ENCODE results near the gene INHBB.
A peak's percentile ranks its signal among the peaks of the same experiment; 100 is the strongest.
"Not testable (repeated sequence)": the region's sequence is repeated elsewhere in the genome, so short reads cannot be mapped to it uniquely, and the experiment has no call there.

INHBB gene

DNA sequence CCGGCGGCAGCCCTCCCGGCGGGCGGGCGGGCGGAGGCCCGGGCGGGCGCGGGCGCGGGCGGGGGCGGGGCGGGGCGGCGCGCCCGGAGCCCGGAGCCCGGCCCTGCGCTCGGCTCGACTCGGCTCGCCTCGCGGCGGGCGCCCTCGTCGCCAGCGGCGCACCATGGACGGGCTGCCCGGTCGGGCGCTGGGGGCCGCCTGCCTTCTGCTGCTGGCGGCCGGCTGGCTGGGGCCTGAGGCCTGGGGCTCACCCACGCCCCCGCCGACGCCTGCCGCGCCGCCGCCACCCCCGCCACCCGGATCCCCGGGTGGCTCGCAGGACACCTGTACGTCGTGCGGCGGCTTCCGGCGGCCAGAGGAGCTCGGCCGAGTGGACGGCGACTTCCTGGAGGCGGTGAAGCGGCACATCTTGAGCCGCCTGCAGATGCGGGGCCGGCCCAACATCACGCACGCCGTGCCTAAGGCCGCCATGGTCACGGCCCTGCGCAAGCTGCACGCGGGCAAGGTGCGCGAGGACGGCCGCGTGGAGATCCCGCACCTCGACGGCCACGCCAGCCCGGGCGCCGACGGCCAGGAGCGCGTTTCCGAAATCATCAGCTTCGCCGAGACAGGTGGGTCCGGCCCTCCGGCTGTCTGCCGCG is at the start of gene INHBB:
INHBB (plus strand) TSS at position 111 of the 641 bp plus-strand sequence; CDS start at position 164, 53 bp downstream.
- DNase-seq (ENCODE audit: low spot score): no peak

- DNase-seq (ENCODE audit: low spot score): no peak
Measured at GRCh38 chr2:120298173-120298835, 47.6 kb upstream of the INHBB start.

- no peak for DNase-seq (ENCODE audit: low spot score)
Measured at GRCh38 chr2:120299004-120299403, 46.9 kb upstream of the INHBB start.

- no peak for DNase-seq (ENCODE audit: low spot score)
Measured at GRCh38 chr2:120299561-120299960, 46.4 kb upstream of the INHBB start.

DNA sequence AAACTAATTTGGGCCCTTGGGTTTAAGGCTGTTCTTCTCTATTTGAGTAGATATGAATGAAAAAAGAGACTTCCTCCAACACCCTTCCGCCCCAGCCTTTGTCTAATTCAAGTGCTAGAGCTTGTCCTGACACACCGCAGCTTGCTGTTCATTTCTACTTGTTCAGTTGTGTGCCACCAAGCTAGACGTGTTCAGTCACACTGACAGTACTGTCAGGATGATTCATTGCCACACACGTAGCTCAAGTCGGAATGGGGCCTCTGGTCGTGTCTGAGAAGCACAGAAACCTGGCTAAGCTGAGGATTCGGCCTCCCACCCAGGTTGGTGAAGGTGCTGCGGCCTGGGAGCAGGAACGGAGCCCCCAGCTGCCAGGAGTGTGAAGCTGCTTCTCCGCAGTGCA is 45.6 kb upstream of the INHBB start:
- DNase-seq (ENCODE audit: low spot score): no peak

- DNase-seq (ENCODE audit: low spot score): no peak
Measured at GRCh38 chr2:120301284-120301683, 44.7 kb upstream of the INHBB start.

GRCh38 chr2:120302301-120302700 is 43.6 kb upstream of the INHBB start:
- no peak for DNase-seq (ENCODE audit: low spot score)

DNA sequence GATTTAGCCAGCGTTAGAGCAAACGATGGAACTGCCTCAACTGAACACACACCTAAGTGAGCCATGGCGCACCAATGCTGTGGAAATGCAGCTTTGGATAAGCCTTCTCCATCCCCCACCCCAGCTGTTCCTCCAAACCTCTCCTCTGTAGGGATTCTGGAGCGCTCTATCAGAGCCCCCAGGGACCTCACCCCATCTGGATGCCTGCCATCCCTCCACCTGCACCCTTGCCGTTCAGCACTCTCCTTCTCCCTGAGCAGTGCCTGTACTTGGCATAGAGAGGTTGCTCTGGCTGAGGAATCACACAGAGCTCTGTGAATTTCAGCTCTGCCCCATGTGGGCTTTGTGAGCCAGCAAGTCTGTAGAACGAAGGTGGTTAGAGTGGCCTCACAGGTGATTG is 42.8 kb upstream of the INHBB start:
- no peak for DNase-seq (ENCODE audit: low spot score)

DNA sequence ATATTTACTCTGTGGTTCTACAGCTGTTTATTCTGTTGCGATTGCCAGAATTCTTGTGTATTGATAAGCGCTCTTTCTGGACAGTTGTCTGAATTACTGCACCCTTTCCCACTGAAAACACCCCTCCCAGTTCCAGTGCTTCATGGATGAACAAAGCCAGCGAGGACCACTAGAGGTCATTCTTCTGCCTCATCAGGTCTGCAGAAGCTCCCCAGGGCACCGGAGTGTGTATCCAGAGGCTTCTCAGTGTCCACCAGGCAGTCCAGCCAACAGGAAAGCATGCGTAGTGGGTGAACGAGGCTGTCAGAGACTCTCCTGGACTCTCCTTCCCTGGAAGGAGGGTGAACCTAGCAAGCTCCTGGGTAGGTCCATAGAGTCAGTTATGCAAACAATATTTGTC is 40.6 kb upstream of the INHBB start:
- no peak for DNase-seq (ENCODE audit: low spot score)

DNA sequence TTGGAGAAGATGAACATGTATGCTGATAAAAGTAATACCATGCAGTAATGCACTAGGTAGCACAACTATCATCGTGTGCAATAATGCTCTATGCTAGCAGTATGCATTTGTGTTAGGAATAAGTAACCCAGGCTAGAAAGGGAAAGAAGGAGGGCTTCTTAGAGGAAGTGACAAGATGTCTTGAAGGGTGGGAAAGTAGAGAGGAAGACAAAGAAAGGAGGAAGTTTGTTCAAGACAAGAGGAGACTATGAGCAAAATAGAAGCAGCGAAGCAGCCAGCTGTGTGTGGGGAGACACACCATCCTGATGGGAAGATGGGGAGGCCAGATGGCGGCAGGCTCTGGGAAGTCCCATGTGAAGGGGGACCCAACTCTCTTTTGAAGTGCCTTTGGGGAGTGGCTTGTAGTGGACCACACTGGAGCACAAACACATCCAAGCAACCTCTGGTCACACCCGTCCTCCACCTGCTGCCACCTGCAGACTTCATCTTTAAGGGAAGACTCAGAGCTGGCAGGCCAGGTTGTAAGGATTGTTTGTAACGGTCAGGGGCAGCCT is 39.9 kb upstream of the INHBB start:
- DNase-seq (ENCODE audit: low spot score): no peak

DNA sequence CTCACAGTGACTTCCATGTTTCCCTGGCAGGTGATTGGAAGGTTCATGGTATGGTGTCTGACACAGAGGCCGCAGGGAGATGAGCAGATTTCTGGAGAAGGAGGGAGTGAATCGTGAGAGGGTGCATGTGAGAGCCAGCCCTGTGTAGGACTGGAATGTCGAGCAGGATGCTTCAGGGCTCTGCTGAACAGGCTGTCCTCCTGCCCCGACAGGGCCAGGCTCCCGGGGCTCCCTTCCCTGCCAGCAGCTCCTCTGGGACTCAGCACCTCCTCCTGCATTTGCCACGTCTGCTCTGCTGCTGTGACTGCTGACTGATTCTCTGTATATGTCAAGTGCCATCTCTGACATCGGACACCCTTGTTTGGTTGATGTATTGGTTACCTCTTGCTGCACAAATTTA is 38.5 kb upstream of the INHBB start:
- no peak for DNase-seq (ENCODE audit: low spot score)

GRCh38 chr2:120308038-120308910 is 37.7 kb upstream of the INHBB start:
- no peak for DNase-seq (ENCODE audit: low spot score)

DNA sequence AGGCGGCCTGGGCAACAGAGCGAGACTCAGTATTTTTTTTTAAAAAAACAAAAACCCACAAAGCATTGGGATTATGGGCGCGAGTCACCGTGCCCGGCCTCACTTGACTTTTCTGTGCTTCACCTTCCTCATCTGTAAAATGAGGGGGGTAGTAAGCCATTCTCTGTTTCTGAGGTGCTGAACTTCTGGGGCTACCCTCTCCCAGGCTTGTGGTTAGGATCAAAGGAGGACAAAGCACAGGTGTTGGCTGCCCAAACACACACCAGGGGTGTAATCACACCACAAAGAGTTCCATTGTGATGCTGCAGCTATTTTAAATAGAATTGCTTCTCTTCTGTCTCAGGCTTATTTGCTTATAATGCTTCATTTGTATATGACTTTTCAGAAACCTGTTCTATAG is 35.8 kb upstream of the INHBB start:
- no peak for DNase-seq (ENCODE audit: low spot score)

GRCh38 chr2:120310841-120311240 is 35.1 kb upstream of the INHBB start:
- not testable (repeated sequence) for DNase-seq (ENCODE audit: low spot score)

GRCh38 chr2:120312076-120312475 is 33.9 kb upstream of the INHBB start:
- DNase-seq (ENCODE audit: low spot score): no peak

- peak; percentile 48 for DNase-seq (ENCODE audit: low spot score)
Measured at GRCh38 chr2:120312860-120313694, 32.9 kb upstream of the INHBB start.

DNA sequence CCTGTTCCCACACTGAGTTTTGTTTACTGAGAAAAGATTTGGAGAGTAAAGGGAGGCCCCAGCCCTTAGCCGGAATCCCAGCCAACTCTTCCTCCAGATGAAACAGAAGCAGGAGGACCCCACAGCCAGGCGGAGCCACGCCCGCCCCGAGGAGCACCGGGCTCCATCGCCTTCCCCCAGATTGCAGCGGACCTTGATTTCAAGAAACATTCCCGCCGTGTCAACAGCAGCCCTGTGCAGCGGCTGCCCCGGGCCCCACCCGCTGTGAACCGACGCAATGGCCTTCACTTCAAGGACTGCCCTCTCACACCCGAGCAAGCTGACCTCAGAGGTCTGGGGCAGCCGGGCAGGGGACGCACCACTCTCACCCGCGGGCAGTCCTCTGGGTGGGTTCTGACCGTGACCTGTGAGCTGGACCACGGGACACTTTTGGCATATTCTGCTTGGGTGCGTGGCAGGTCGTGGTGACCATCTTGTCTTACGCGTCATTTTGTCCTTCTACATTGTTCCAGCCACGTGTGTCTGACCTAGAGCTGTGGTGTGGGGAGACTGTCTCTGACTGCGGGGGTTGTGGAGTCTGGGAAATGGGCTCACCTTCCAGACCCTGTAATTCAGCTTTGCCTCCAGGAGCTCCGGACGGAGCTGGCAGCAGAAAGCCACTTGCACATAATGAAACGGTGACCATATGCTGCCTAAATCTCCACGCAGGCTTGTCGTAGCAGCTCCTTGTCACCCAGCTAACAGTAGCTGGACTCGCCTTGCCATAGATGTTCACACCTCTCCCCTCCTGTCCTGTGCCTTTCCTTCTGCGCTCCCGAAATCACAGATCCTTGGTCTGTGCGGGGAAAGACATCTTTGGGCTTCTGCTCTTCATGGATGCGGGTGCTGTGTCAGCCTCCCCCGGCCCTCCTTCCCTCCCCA is 32.0 kb upstream of the INHBB start:
- DNase-seq (ENCODE audit: low spot score): no peak

DNA sequence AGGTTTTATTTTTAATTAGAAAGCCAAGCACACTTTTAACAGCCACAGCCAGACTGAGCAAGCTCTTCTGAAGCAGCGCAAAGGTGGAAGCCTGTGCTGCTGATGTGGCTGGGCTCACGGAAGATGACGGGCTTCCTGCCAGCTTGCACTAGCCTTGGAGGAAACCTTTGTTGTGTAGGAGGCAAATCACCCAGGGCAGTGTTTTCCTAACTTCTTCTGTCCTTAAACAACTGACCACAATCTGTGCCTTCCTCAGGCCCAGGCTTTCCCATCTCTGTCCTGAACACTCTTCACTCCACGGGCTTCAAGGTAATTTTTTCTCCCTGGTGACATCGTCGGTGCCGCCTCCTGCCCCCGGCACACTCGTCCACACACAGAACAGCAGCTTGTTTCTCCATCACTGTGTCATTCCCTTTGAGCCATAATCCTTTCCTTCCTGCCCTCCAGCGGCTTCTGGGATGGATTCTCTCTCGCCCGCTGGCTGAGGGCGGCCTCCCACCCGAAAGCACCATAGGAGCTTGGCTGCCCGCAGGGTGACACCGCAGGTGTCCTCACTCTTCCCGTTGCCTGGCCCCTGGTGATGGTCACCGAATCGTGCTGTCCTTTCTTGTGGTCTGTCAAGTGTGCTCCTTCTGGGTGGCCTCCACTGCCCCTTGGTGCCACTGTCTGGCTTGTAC is 31.1 kb upstream of the INHBB start:
- DNase-seq (ENCODE audit: low spot score): no peak

DNA sequence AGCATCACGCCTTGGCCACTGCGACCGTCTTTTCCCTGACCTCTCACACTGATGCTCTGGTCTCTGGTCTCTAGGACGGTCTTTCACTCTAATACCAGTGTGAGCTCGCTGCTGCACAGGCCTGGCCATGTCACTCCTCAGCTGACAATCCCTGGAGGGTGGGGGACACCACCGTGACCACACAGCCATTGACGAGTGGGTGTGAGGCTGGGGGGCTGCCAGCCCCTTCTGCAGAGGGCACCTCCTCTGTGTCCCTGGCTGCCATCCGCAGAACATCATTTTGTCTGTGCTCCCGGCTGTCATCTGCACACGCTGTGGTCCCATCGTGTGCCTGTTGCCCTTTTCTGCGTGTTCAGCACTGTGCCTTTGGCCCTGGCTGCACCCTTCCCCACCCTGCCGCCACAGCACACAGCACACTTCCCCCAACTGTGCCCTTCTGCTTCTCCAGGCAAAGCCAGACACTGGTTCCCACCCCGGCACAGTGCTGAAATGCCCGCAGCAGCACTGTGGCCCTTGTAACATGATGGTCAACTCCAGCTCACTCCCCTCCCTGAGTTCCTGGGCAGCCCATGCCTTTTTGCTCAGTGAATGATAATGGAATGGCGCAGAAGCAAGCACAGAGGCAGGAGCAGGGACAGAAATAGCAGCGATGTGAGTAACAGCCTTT is 30.4 kb upstream of the INHBB start:
- no peak for DNase-seq (ENCODE audit: low spot score)

DNA sequence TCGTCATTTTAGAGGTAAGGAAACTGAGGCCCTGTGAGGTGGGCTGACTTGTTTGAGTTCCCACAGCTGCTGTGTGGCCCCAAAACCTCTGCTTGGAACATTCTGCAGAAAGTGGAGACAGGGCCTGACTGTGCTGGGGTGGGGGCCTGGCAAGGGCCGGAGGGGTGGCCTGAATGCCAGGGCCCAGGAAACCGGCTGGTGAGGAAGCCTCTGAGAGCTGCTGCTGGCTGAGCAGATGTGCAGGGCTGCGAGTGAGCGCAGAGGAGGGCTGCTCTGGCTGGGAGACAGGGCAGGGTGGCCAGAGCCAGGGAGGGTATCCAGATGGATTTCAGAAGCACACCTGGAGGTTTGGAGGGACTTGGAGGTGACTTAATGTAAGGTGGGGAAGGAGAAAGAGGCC is 29.9 kb upstream of the INHBB start:
- no peak for DNase-seq (ENCODE audit: low spot score)
